ENCODE results near the gene TEX11.

- no peak for TF ChIP-seq CTCF (IDR thresholded peaks at IDR 0.05)
- no peak for TF ChIP-seq POLR2AphosphoS5 (IDR thresholded peaks at IDR 0.05)
- TF ChIP-seq POLR2A (IDR thresholded peaks at IDR 0.05): no peak
Observed at GRCh38 chrX:70916754-70917153, 8.2 kb upstream of the TEX11 start.
